GM12891 (cell line): ENCODE data around the gene FAM199X.

Source experiments
- PAX5 ChIP-seq: IDR thresholded peaks from 2 replicates; pipeline ENCODE4 v1.6.1; 2011; ENCODE audit warnings: low read length, moderate library complexity, mild to moderate bottlenecking; ENCODE audit not compliant: insufficient read depth, severe bottlenecking
- POLR2A ChIP-seq: IDR thresholded peaks from 2 replicates; pipeline ENCODE4 v1.6.1; 2011; ENCODE audit warnings: low read depth, low read length, control low read depth
- POLR2AphosphoS5 ChIP-seq: IDR thresholded peaks from 2 replicates; pipeline ENCODE4 v1.6.1; 2011; ENCODE audit warnings: low read depth, low read length, control low read depth
- SPI1 ChIP-seq: IDR thresholded peaks from 2 replicates; pipeline ENCODE4 v1.6.1; 2011; ENCODE audit warnings: low read depth, low read length, control low read depth
- TAF1 ChIP-seq: IDR thresholded peaks from 2 replicates; pipeline ENCODE4 v1.6.1; 2011; ENCODE audit warnings: low read depth, low read length, control low read depth

DNA sequence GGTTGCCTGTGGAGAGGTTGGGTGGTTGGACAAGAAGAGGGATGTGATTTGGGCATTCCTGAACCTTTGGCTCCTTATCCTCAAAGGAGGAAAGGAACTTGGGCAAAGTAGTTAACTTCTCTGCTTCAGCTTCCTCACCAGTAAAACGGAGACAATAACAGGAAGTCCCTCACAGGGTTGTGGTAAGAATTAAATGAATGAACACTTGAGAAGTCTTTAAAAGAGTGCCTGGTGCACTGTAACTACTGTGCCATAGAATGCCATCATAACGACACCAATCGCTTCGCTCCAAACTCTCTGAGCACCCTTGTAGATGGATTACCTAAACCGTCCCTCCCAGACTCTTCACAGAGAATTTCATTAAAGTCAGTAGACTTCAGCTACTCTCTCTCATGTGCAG is 43.4 kb upstream of the FAM199X start:
- TF ChIP-seq POLR2A: no peak
- no peak for TF ChIP-seq TAF1
- TF ChIP-seq POLR2AphosphoS5: no peak
- peak; percentile 46; the same call in 1 of the 2 replicates for TF ChIP-seq SPI1
- no peak for TF ChIP-seq PAX5
